ENCODE data around the gene DST.

Gene DST

GRCh38 chr6:56475736-56476457 lies 166.8 kb downstream of the DST start:
- DNase-seq = no peak

GRCh38 chr6:56474532-56474931 lies 168.2 kb downstream of the DST start:
- no peak for DNase-seq

- DNase-seq = no peak
Measured at GRCh38 chr6:56463443-56463842, 179.2 kb downstream of the DST start.

GRCh38 chr6:56459030-56459805 lies 183.5 kb downstream of the DST start:
- DNase-seq = no peak

- DNase-seq = no peak
Measured at GRCh38 chr6:56458324-56458884, 184.3 kb downstream of the DST start.

GRCh38 chr6:56456785-56457184 lies 185.9 kb downstream of the DST start:
- no peak for DNase-seq

- DNase-seq = no peak
Measured at GRCh38 chr6:56450882-56451739, 191.6 kb downstream of the DST start.

- DNase-seq = no peak
Measured at GRCh38 chr6:56450376-56450775, 192.3 kb downstream of the DST start.

- DNase-seq = no peak
Measured at GRCh38 chr6:56448046-56448445, 194.6 kb downstream of the DST start.

GRCh38 chr6:56445818-56446217 lies 196.9 kb downstream of the DST start:
- DNase-seq = no peak

- no peak for DNase-seq
Measured at GRCh38 chr6:56444855-56445254, 197.8 kb downstream of the DST start.

- DNase-seq = no peak
Measured at GRCh38 chr6:56440551-56440981, 202.1 kb downstream of the DST start.

GRCh38 chr6:56437171-56437900 lies 205.4 kb downstream of the DST start:
- DNase-seq = no peak

- DNase-seq = no peak
Measured at GRCh38 chr6:56435754-56436153, 206.9 kb downstream of the DST start.

GRCh38 chr6:56435326-56435725 lies 207.4 kb downstream of the DST start:
- DNase-seq = no peak

GRCh38 chr6:56434606-56435005 lies 208.1 kb downstream of the DST start:
- DNase-seq = no peak

- no peak for DNase-seq
Measured at GRCh38 chr6:56433119-56433518, 209.6 kb downstream of the DST start.

GRCh38 chr6:56432194-56432593 lies 210.5 kb downstream of the DST start:
- DNase-seq = no peak

GRCh38 chr6:56430629-56431600 lies 211.8 kb downstream of the DST start:
- no peak for DNase-seq

GRCh38 chr6:56424542-56425083 lies 218.1 kb downstream of the DST start:
- DNase-seq = no peak

GRCh38 chr6:56424064-56424463 lies 218.6 kb downstream of the DST start:
- DNase-seq = no peak

All from GDM1 (cell line).